Testis (tissue), 3 donors: ENCODE measurements around the gene KIF12. TPM values are rescaled to one million over a fixed set of nuclear protein-coding genes. Genes with fewer than 3 reads are reported as not detected.
A peak's percentile ranks its signal among the peaks of the same experiment; 100 is the strongest.
"Not testable (repeated sequence)": the region's sequence is repeated elsewhere in the genome, so short reads cannot be mapped to it uniquely, and the experiment has no call there.

Source experiments
- DNase-seq: peaks from one replicate; pipeline ENCODE4 v3.0.0-alpha.2; 2019
- H3K27ac ChIP-seq, 2 donors: fragments of 200-600 bp; sonication (generic); one replicate each; pipeline ENCODE4 v1.5.1; 2019
- H3K27me3 ChIP-seq: fragments of 200-600 bp; sonication (generic); one replicate; pipeline ENCODE4 v1.5.1; 2019
- H3K36me3 ChIP-seq: fragments of 200-600 bp; sonication (generic); one replicate; pipeline ENCODE4 v1.5.1; 2017; ENCODE audit warnings: low read depth; ENCODE audit errors: missing control alignments
- H3K4me1 ChIP-seq: fragments of 200-600 bp; sonication (generic); one replicate; pipeline ENCODE4 v1.5.1; 2019
- H3K4me3 ChIP-seq, 2 donors: fragments of 200-600 bp; sonication (generic); one replicate each; pipeline ENCODE4 v1.5.1; 2017 to 2019
- H3K9me3 ChIP-seq: fragments of 200-600 bp; sonication (generic); one replicate; pipeline ENCODE4 v1.5.1; 2017
- POLR2A ChIP-seq: fragments of 450-650 bp; IDR thresholded peaks from one replicate; pipeline ENCODE4 v1.6.1; 2017; ENCODE audit warnings: antibody characterized with exemption, mild to moderate bottlenecking, moderate library complexity
- WGBS, 2 donors: methylation state at CpG; one replicate each; pipeline ENCODE4 v1.1.5; 2018; 5-methylcytosine and 5-hydroxymethylcytosine counted together
- intact Hi-C: fragments of 100-400 bp; cut with DNase I; formaldehyde crosslinking; loops from one replicate; pipeline ENCODE4 v1.15.1; 2023; ENCODE audit warnings: low total_unique reads
- polyA plus RNA-seq: library from polyadenylated mRNA; stranded (reverse); fragments of 350-450 nt; fragmentation: Illumina TruSeq; extraction: RNeasy Lipid Tissue Mini Kit (QIAGEN cat#74804); gene quantifications from one replicate; pipeline ENCODE4 v1.2.3, GENCODE V29; 2014; ENCODE audit warnings: low read depth, low replicate concordance; ENCODE audit not compliant: insufficient read depth
- total RNA-seq, 2 donors: library from RNA; depleted of rRNA; stranded (reverse); fragments of >200 nt; gene quantifications; one replicate each; pipeline ENCODE4 v1.2.3, GENCODE V29; 2016
- TF ChIP-seq, protein P1 (sequence below), 3 experiments: fragments of 450-650 bp in 2 of 3; fragments of 200-600 bp in 1 of 3; sonication (generic) in 1 of 3; IDR thresholded peaks; one replicate each; pipeline ENCODE4 v1.5.1; 2016 to 2019; ENCODE audit warnings: antibody characterized with exemption in 3 of 3, mild to moderate bottlenecking in 2 of 3, moderate library complexity in 1 of 3

The KIF12 gene
- total and polyA plus RNA-seq, 3 donors from 2014 or later: 5.4 to 9.2 (median 7.1) TPM

DNA sequence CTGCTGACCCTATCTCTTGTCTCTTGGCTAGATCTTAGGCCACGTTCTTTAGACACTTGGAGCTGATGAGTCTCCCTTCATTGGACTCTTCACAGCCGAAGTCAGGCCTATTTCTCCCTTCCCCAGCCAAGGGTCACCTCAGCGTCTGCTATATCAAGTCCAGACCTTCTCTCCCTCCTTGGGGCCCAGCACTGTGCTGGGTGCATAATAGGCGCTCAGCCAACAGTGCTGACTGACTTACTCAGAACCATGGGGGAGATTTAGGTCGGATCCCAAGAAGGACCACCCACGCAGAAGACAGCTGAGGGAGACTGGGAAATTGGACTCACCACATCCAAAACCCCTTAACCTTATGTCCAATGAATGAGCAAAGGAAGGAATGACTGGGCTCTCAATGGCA lies 15.4 kb downstream of the KIF12 start:
- H3K27ac ChIP-seq: no peak overlapping the region

DNA sequence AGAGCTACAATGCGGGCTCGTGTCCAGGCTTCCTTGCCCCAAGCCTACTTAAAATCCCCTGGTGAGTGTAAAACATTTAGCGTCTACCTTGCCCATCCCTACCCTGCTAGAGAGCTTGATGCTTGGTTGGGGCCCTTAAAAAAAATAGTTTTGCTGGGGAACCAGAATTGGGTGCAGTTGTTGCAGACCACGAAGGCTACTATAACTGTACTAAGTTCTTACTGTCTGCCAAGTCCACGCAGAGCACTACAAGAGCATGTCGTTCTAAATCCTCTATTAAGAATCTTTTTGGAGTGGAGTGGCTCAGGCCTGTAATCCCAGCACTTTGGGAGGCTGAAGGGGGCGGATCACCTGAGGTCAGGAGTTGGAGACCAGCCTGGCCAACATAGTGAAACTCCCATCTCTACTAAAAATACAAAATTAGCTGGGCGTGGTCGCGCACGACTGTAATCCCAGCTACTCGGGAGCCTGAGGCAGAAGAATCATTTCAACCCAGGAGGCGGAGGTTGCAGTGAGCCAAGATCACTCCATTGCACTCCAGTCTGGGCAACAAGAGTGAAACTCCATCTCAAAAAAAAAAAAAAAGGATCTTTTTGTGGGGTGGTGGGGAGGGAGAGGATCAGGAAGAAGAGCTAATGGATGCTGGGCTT lies 16.2 kb downstream of the KIF12 start:
- intact Hi-C loops: loop anchor here (10.0 kb wide), 1 partner anchor 202 kb away; no protein-coding TSS in a partner anchor
- not testable (repeated sequence) for H3K27ac ChIP-seq, H3K36me3 ChIP-seq, H3K9me3 ChIP-seq, H3K27me3 ChIP-seq, H3K4me3 ChIP-seq, H3K4me1 ChIP-seq
- peak; percentile 31 for DNase-seq
- 47 to 56% methylated on average over 13 of the region's 13 CpGs for WGBS, 2 donors

More for the DNA sequence above, 15.4 kb downstream of the KIF12 start:
- WGBS, 2 donors: 86 to 88% methylated on average over 6 of the region's 6 CpGs
- Histone ChIP-seq H3K36me3 (no peaks in the 10 kb centered on the region), H3K4me1 (no peaks in the 10 kb centered on the region), H3K4me3 (no peak overlapping the region), H3K9me3 (no peaks in the 10 kb centered on the region), H3K27me3 (no peaks in the 10 kb centered on the region)
- intact Hi-C loops: loop anchor here (10.0 kb wide), 1 partner anchor 201 kb away; no protein-coding TSS in a partner anchor
- no peak for DNase-seq
- TF ChIP-seq, protein P1, sequence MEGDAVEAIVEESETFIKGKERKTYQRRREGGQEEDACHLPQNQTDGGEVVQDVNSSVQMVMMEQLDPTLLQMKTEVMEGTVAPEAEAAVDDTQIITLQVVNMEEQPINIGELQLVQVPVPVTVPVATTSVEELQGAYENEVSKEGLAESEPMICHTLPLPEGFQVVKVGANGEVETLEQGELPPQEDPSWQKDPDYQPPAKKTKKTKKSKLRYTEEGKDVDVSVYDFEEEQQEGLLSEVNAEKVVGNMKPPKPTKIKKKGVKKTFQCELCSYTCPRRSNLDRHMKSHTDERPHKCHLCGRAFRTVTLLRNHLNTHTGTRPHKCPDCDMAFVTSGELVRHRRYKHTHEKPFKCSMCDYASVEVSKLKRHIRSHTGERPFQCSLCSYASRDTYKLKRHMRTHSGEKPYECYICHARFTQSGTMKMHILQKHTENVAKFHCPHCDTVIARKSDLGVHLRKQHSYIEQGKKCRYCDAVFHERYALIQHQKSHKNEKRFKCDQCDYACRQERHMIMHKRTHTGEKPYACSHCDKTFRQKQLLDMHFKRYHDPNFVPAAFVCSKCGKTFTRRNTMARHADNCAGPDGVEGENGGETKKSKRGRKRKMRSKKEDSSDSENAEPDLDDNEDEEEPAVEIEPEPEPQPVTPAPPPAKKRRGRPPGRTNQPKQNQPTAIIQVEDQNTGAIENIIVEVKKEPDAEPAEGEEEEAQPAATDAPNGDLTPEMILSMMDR (IDR thresholded peaks at IDR 0.05): no peak
- no peak for TF ChIP-seq POLR2A

DNA sequence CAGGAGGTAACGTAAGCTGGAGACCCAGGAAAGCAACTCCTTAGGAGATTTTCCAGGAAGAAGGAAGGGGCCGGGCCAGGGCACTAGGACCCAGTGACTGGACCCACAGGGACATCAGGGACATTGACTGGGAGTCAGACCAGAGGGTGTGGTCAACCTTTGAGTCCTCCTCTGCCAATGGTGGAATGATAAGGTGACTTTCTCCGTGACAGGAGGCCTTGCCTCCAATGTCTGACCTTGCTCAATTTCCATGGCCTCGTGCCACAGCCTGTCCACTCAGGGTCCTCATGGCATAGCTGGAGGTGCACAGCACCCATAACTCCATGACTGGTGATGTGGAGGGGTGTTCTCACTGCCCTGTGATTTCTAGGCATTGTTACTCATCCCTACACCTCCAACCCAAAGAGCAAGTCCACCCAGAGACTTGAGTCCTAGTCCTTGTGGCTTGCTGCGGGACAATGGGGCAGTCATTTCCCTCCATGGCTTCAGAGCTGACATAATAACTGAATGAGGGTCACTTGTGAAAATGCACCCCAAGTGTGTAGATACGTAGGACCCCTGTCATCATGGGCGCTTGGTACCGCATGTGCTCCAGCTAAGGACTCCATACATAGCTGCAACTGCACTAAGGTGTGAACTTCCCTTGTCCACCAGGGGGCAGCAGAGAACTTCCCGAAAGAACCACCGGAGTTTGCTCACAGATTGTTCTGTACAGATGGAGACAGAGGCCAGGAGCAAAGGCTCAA lies 16.9 kb downstream of the KIF12 start:
- Histone ChIP-seq H3K4me3 (no peak overlapping the region), H3K36me3 (no peaks in the 10 kb centered on the region), H3K9me3 (no peaks in the 10 kb centered on the region), H3K27me3 (no peaks in the 10 kb centered on the region), H3K27ac (no peak overlapping the region), H3K4me1 (no peaks in the 10 kb centered on the region)
- WGBS, 2 donors: 51% methylated on average over 7 to 10 of the region's 10 CpGs
- TF ChIP-seq, protein P1 (IDR thresholded peaks at IDR 0.05): peak; percentile 92 to 97 (median 94)
- no peak for TF ChIP-seq POLR2A
- peak; percentile 97 for DNase-seq
- intact Hi-C loops: loop anchor here (10.0 kb wide), 1 partner anchor 203 kb away; no protein-coding TSS in a partner anchor

DNA sequence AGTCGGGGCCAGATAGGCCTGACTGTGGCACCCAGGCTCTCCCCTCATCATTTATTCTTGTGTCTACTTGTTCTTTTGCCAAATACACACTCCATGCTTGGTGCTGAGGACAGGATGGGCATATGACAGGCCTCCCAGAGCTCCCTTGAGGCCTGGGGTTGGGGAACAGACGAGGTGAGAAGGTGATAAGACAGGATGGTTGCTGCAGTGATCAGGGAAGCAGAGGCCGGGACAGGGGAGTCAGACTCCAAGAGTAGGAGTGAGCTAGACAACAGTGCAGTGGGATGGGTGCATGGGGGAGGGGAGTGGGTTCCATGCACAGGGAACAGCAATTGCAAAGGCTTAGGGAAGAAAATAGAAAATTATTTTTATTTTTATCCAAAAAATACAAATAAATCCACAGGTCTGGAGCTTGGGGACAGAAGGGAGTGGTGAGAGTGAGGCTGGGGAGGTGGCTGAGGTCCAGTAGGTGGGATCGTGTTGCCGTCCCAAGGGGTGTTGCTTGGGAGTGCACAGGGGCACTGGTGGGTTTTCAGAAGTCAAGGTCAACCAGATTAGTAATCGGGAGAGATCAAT lies 17.6 kb downstream of the KIF12 start:
- Histone ChIP-seq H3K36me3 (no peaks in the 10 kb centered on the region), H3K27ac (no peak overlapping the region), H3K27me3 (no peaks in the 10 kb centered on the region), H3K4me3 (no peak overlapping the region), H3K4me1 (no peaks in the 10 kb centered on the region), H3K9me3 (no peaks in the 10 kb centered on the region)
- intact Hi-C loops: loop anchor here (10.0 kb wide), 1 partner anchor 203 kb away; no protein-coding TSS in a partner anchor
- TF ChIP-seq, protein P1 (IDR thresholded peaks at IDR 0.05): no peak
- no peak for TF ChIP-seq POLR2A
- 73 to 75% methylated on average over 6 of the region's 6 CpGs for WGBS, 2 donors
- DNase-seq: no peak

DNA sequence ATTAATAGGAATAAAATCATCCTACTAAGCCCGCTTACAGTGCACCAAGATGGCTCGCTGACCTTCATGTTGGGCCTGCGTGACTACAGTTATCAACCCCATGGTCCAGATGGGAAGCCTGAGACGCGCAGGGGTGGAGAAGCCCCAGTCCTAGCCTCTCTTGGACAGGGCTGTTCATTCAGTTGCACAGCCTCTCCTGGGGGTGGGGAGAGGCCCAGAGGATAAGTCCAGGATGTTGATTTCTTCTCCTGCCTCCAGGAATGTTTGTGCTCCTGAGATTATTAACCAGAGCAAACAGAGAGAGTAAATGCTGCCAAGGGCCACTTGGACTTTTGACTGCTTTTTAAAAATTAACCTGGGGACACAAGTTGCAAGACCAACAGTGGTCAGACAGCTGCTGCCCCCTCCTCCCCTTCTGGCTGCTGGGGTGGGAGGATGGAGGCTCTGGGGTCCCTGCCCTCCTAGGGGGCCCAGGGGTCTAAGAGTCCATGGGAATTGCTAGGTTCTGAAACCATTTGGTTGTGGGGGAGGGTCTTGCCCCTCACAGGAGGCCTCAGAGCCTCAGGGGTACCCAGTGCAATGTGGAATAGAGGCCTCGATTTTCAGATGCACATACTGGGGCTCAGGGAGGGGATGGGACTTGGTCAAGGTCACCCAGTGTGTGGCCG lies 18.2 kb downstream of the KIF12 start:
- no peaks in the 10 kb centered on the region for H3K27me3 ChIP-seq
- H3K4me1 ChIP-seq: no peaks in the 10 kb centered on the region
- WGBS, 2 donors: 78 to 92% methylated on average over 7 of the region's 7 CpGs
- intact Hi-C loops: loop anchor here (10.0 kb wide), 1 partner anchor 204 kb away; no protein-coding TSS in a partner anchor
- no peak for DNase-seq
- H3K36me3 ChIP-seq: no peaks in the 10 kb centered on the region
- H3K9me3 ChIP-seq: no peaks in the 10 kb centered on the region
- TF ChIP-seq, protein P1 (IDR thresholded peaks at IDR 0.05): no peak
- no peak for TF ChIP-seq POLR2A
- H3K27ac ChIP-seq: no peak overlapping the region
- H3K4me3 ChIP-seq: no peak overlapping the region
